ENCODE results near the gene KANSL1. TPM values are rescaled to one million over a fixed set of nuclear protein-coding genes. Genes with fewer than 3 reads are reported as not detected.

The KANSL1 gene
- total RNA-seq, 1 donor from 2014 or later = 152 TPM

GRCh38 chr17:46031440-46031839, 161.8 kb downstream of the KANSL1 start:
- peaks cover 2% of the 10 kb centered on the region for H3K9me3 Mint-ChIP-seq
- H3K27me3 Mint-ChIP-seq = no peaks in the 10 kb centered on the region
- TF ChIP-seq CTCF (IDR thresholded peaks at IDR 0.05) = no peak
- no peak overlapping the region for H3K27ac Mint-ChIP-seq
- intact Hi-C loops (cut with micrococcal nuclease) = no loop called here
- no peak for ATAC-seq (ENCODE audit: low read depth)
- ChIA-PET CTCF (interaction anchor here (1.0 kb wide), 1 partner anchor 13 kb away, joined by 3 read pairs; no protein-coding TSS in a partner anchor), POLR2A (interaction anchor here (0.9 kb wide), 1 partner anchor 11 kb away, joined by 3 read pairs; no protein-coding TSS in a partner anchor)
- no peak for DNase-seq
- no peak overlapping the region for H3K4me3 Mint-ChIP-seq
- H3K4me1 Mint-ChIP-seq = peaks cover 41% of the 10 kb centered on the region
- peaks cover 73% of the 10 kb centered on the region for H3K36me3 Mint-ChIP-seq (ENCODE audit: low read depth)

GRCh38 chr17:46030752-46031151, 162.5 kb downstream of the KANSL1 start:
- peaks cover 2% of the 10 kb centered on the region for H3K9me3 Mint-ChIP-seq
- H3K27ac Mint-ChIP-seq = peak overlapping the region; percentile 25
- H3K4me1 Mint-ChIP-seq = peaks cover 48% of the 10 kb centered on the region
- no peaks in the 10 kb centered on the region for H3K27me3 Mint-ChIP-seq
- H3K36me3 Mint-ChIP-seq (ENCODE audit: low read depth) = peaks cover 68% of the 10 kb centered on the region
- H3K4me3 Mint-ChIP-seq = no peak overlapping the region
- DNase-seq (no peak), ATAC-seq (ENCODE audit: low read depth) (no peak)
- CTCF ChIA-PET = interaction anchor here (1.0 kb wide), 1 partner anchor 13 kb away, joined by 3 read pairs; no protein-coding TSS in a partner anchor
- TF ChIP-seq CTCF (IDR thresholded peaks at IDR 0.05) = no peak
- POLR2A ChIA-PET = no interaction called here
- intact Hi-C loops (cut with micrococcal nuclease) = no loop called here

GRCh38 chr17:46029627-46030026, 163.6 kb downstream of the KANSL1 start:
- Mint-ChIP-seq H3K36me3 (ENCODE audit: low read depth) (peaks cover 57% of the 10 kb centered on the region), H3K4me3 (no peak overlapping the region), H3K9me3 (peaks cover 2% of the 10 kb centered on the region), H3K4me1 (peaks cover 53% of the 10 kb centered on the region), H3K27me3 (no peaks in the 10 kb centered on the region), H3K27ac (peak overlapping the region; percentile 86)
- POLR2A ChIA-PET = interaction anchor here (0.5 to 2.3 kb wide), 4 partner anchors 10 to 237 kb away, joined by 3 to 12 read pairs (median 6); no protein-coding TSS in a partner anchor
- ATAC-seq (ENCODE audit: low read depth) (no peak), DNase-seq (no peak)
- CTCF ChIA-PET = interaction anchor here (2.1 kb wide), 1 partner anchor 15 kb away, joined by 14 read pairs; no protein-coding TSS in a partner anchor
- TF ChIP-seq CTCF (IDR thresholded peaks at IDR 0.05) = no peak
- intact Hi-C loops (cut with micrococcal nuclease) = loop anchor here (1.0 kb wide), 1 partner anchor 9 kb away; no protein-coding TSS in a partner anchor

GRCh38 chr17:46028981-46029565, 164.2 kb downstream of the KANSL1 start:
- Mint-ChIP-seq H3K9me3 (peaks cover 2% of the 10 kb centered on the region), H3K27me3 (no peaks in the 10 kb centered on the region), H3K4me1 (peaks cover 56% of the 10 kb centered on the region), H3K4me3 (no peak overlapping the region), H3K27ac (peak overlapping the region; percentile 86), H3K36me3 (ENCODE audit: low read depth) (peaks cover 51% of the 10 kb centered on the region)
- no peak for TF ChIP-seq CTCF (IDR thresholded peaks at IDR 0.05)
- ChIA-PET POLR2A (interaction anchor here (0.5 to 2.3 kb wide), 3 partner anchors 9 to 238 kb away, joined by 3 to 12 read pairs (median 8); no protein-coding TSS in a partner anchor), CTCF (interaction anchor here (2.1 kb wide), 1 partner anchor 15 kb away, joined by 14 read pairs; no protein-coding TSS in a partner anchor)
- ATAC-seq (ENCODE audit: low read depth) (peak; percentile 84), DNase-seq (no peak)
- intact Hi-C loops (cut with micrococcal nuclease) = loop anchor here (1.0 kb wide), 1 partner anchor 9 kb away; no protein-coding TSS in a partner anchor

GRCh38 chr17:46028374-46028773, 164.9 kb downstream of the KANSL1 start:
- Mint-ChIP-seq H3K36me3 (ENCODE audit: low read depth) (peaks cover 46% of the 10 kb centered on the region), H3K9me3 (peaks cover 2% of the 10 kb centered on the region), H3K4me1 (peaks cover 62% of the 10 kb centered on the region), H3K27me3 (no peaks in the 10 kb centered on the region), H3K27ac (peak overlapping the region; percentile 86), H3K4me3 (no peak overlapping the region)
- no peak for TF ChIP-seq CTCF (IDR thresholded peaks at IDR 0.05)
- intact Hi-C loops (cut with micrococcal nuclease) = no loop called here
- no peak for DNase-seq
- POLR2A ChIA-PET = interaction anchor here (2.3 kb wide), 1 partner anchor 8 kb away, joined by 12 read pairs; no protein-coding TSS in a partner anchor
- CTCF ChIA-PET = interaction anchor here (0.9 to 2.1 kb wide), 2 partner anchors 10 to 16 kb away, joined by 3 to 14 read pairs; no protein-coding TSS in a partner anchor
- no peak for ATAC-seq (ENCODE audit: low read depth)

Data from activated B cell treated with CpG ODN at 0.5 μM for 24 hours (primary cell).